MM.1S (cell line): Measurements from ENCODE around the gene GARNL3.

ENCODE experiments used
- DNase-seq: peaks from one replicate; pipeline ENCODE4 v3.0.0-alpha.2; 2015
- H2AFZ ChIP-seq: fragments of 300-600 bp; sonication (generic); 2 replicates; pipeline ENCODE4 v1.6.0; 2016; ENCODE audit warnings: antibody characterized with exemption, low read length
- H3F3A ChIP-seq: fragments of 300-600 bp; sonication (generic); 2 replicates; pipeline ENCODE4 v1.6.1; 2016; ENCODE audit warnings: mild to moderate bottlenecking, antibody characterized with exemption, low read length, moderate library complexity, mixed read lengths; ENCODE audit not compliant: insufficient read depth
- H3K27ac ChIP-seq: fragments of 300-600 bp; sonication (generic); 2 replicates; pipeline ENCODE4 v1.5.1; 2016; ENCODE audit warnings: mild to moderate bottlenecking, low read length
- H3K27me3 ChIP-seq: fragments of 300-600 bp; sonication (generic); replicated peaks from 2 replicates; pipeline ENCODE4 v1.6.0; 2016; ENCODE audit warnings: low read length; ENCODE audit not compliant: insufficient read depth
- H3K36me3 ChIP-seq: fragments of 300-600 bp; sonication (generic); replicated peaks from 2 replicates; pipeline ENCODE4 v1.6.1; 2016; ENCODE audit warnings: mild to moderate bottlenecking, low read length, mixed read lengths; ENCODE audit not compliant: insufficient read depth
- H3K4me1 ChIP-seq: fragments of 300-600 bp; sonication (generic); 2 replicates; pipeline ENCODE4 v1.6.1; 2016; ENCODE audit warnings: low read length, mixed read lengths
- H3K4me2 ChIP-seq: fragments of 300-600 bp; sonication (generic); 2 replicates; pipeline ENCODE4 v1.6.0; 2016; ENCODE audit warnings: low read depth, low read length
- H3K4me3 ChIP-seq: fragments of 300-600 bp; sonication (generic); 2 replicates; pipeline ENCODE4 v1.5.1; 2016; ENCODE audit warnings: low read length, mixed read lengths
- H3K79me2 ChIP-seq: fragments of 300-600 bp; sonication (generic); 2 replicates; pipeline ENCODE4 v1.6.1; 2016; ENCODE audit warnings: mixed run types, low read length, mixed read lengths
- H3K9ac ChIP-seq: fragments of 300-600 bp; sonication (generic); 2 replicates; pipeline ENCODE4 v1.6.1; 2016; ENCODE audit warnings: low read length, mixed read lengths
- H3K9me2 ChIP-seq: fragments of 300-600 bp; sonication (generic); replicated peaks from 2 replicates; pipeline ENCODE4 v1.6.1; 2016; ENCODE audit warnings: mild to moderate bottlenecking, low read length, mixed read lengths; ENCODE audit not compliant: insufficient read depth
- H3K9me3 ChIP-seq: fragments of 300-600 bp; sonication (generic); replicated peaks from 2 replicates; pipeline ENCODE4 v1.6.1; 2016; ENCODE audit warnings: mild to moderate bottlenecking, low read length, mixed read lengths; ENCODE audit not compliant: insufficient read depth
- H4K20me1 ChIP-seq: fragments of 300-600 bp; sonication (generic); 2 replicates; pipeline ENCODE4 v1.6.1; 2016; ENCODE audit warnings: mild to moderate bottlenecking, low read length, moderate library complexity, mixed read lengths; ENCODE audit not compliant: insufficient read depth
- EZH2 ChIP-seq: fragments of 300-600 bp; sonication (generic); optimal IDR thresholded peaks from 2 replicates; pipeline ENCODE3; 2017; ENCODE audit warnings: low read depth, mild to moderate bottlenecking, antibody characterized with exemption, low read length, mixed read lengths
- EZH2phosphoT487 ChIP-seq: fragments of 300-600 bp; sonication (generic); IDR thresholded peaks from 2 replicates; pipeline ENCODE4 v1.6.1; 2018; ENCODE audit warnings: antibody characterized with exemption, low read length
- TF ChIP-seq, protein P1 (sequence below): fragments of 300-600 bp; sonication (generic); IDR thresholded peaks from 2 replicates; pipeline ENCODE4 v1.5.1; 2016; ENCODE audit warnings: antibody characterized with exemption, low read length, mixed read lengths

GARNL3 gene

DNA sequence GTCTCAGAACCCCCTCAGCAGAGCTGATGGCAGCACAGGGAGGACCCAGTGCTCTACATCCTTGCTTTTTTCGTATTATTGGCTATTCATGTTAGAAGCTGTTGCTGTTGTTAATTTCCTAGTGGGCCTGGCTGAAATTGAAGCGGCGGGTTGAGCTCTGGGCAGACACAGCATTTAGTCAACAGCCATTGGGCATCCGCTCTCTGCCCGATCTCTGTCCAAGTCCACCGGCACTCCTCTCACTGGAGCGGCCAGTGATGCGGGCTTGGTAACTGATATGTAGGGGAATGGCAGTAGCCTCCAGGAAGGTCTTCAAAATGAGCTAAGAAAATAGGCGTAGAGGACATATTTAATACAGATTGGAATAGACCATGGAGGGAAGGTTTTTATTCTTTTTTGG, 1.3 kb upstream of the GARNL3 start:
- Histone ChIP-seq H4K20me1 (no peaks in the 10 kb centered on the region), H3F3A (no peaks in the 10 kb centered on the region), H2AFZ (no peak overlapping the region), H3K9me3 (no peaks in the 10 kb centered on the region), H3K4me1 (no peaks in the 10 kb centered on the region), H3K9me2 (no peaks in the 10 kb centered on the region), H3K9ac (no peak overlapping the region), H3K27ac (no peak overlapping the region), H3K4me3 (no peak overlapping the region), H3K4me2 (no peak overlapping the region), H3K79me2 (no peaks in the 10 kb centered on the region), H3K27me3 (no peaks in the 10 kb centered on the region), H3K36me3 (no peaks in the 10 kb centered on the region)
- DNase-seq, result no peak
- TF ChIP-seq EZH2phosphoT487, result no peak
- TF ChIP-seq, protein P1, sequence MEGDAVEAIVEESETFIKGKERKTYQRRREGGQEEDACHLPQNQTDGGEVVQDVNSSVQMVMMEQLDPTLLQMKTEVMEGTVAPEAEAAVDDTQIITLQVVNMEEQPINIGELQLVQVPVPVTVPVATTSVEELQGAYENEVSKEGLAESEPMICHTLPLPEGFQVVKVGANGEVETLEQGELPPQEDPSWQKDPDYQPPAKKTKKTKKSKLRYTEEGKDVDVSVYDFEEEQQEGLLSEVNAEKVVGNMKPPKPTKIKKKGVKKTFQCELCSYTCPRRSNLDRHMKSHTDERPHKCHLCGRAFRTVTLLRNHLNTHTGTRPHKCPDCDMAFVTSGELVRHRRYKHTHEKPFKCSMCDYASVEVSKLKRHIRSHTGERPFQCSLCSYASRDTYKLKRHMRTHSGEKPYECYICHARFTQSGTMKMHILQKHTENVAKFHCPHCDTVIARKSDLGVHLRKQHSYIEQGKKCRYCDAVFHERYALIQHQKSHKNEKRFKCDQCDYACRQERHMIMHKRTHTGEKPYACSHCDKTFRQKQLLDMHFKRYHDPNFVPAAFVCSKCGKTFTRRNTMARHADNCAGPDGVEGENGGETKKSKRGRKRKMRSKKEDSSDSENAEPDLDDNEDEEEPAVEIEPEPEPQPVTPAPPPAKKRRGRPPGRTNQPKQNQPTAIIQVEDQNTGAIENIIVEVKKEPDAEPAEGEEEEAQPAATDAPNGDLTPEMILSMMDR, result no peak
- TF ChIP-seq EZH2, result no peak

DNA sequence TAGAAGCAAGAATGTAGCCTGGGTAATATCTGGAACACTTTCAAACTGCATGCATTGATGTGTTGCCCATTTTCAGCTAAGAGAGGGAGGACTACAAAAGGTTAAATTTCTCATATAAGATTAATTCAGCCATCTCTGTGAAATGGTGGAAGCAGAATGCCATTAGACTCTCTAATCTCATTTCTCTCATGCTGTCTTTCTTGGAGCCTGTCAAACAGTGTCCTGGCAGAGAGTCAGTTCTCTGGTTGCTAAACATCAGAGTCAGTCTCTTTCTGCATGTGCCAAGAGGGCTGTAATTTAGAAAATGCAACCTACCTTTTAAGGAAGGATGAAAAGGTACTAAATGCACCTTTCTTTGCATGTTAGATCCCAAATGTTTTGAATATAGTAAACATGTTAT, 910 bp upstream of the GARNL3 start:
- Histone ChIP-seq H3K9me3 (no peaks in the 10 kb centered on the region), H3K36me3 (no peaks in the 10 kb centered on the region), H3K27me3 (no peaks in the 10 kb centered on the region), H3K4me3 (no peak overlapping the region), H2AFZ (no peak overlapping the region), H3K27ac (no peak overlapping the region), H3K9me2 (no peaks in the 10 kb centered on the region), H4K20me1 (no peaks in the 10 kb centered on the region), H3K9ac (no peak overlapping the region), H3K4me1 (no peaks in the 10 kb centered on the region), H3K4me2 (no peak overlapping the region), H3K79me2 (no peaks in the 10 kb centered on the region), H3F3A (no peaks in the 10 kb centered on the region)
- DNase-seq, result no peak
- TF ChIP-seq, protein P1, result no peak
- TF ChIP-seq EZH2phosphoT487, result no peak
- TF ChIP-seq EZH2, result no peak

DNA sequence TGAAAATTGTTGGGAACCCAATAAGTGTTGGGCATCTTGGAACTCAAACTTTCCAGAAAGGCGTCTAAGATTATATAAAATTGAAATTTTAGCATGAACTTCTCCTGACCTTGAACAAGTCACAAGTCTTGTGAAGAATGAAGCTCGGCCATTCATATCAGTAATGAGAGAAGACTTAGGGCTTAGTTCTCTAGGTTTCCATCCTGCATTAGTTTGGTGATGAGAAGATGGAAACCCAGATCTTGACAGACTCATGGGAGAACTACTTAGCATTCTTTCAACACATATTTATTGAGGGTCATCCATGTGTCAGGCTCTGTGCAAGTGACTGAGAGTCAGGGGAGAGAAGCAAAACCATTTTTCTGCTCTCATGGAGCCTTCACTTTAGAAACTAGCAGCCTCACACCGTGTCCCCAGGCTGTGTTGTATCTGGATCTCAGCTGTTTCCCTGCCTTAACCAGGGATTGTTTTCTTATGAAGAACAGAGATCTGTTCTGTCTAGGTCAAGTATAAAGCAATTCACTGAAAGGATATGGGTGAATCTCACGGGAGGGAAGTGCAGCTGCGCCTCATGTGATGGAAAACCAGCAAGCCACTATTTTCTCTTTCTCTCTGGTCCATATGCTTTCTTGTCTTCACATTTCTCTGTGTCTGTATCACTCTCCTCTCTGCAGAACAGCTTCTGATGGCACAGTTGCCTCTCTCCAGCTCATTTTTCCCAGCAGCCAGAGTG, 3.4 kb downstream of the GARNL3 start:
- DNase-seq, result no peak
- Histone ChIP-seq H3K4me1 (no peaks in the 10 kb centered on the region), H3K4me3 (no peak overlapping the region), H3K27me3 (no peaks in the 10 kb centered on the region), H3K9me2 (no peaks in the 10 kb centered on the region), H3K36me3 (no peaks in the 10 kb centered on the region), H3K9ac (no peak overlapping the region), H3F3A (no peaks in the 10 kb centered on the region), H3K27ac (no peak overlapping the region), H3K4me2 (no peak overlapping the region), H2AFZ (no peak overlapping the region), H4K20me1 (no peaks in the 10 kb centered on the region), H3K79me2 (no peaks in the 10 kb centered on the region), H3K9me3 (no peaks in the 10 kb centered on the region)
- TF ChIP-seq EZH2 (no peak), EZH2phosphoT487 (no peak)
- TF ChIP-seq, protein P1, result no peak
